H9 (cell line): ENCODE measurements around the gene F5. TPM values are rescaled to one million over a fixed set of nuclear protein-coding genes. Genes with fewer than 3 reads are reported as not detected.

Experiments used
- DNase-seq: peaks from one replicate; pipeline ENCODE4 v3.0.0-alpha.2; 2017
- H2AFZ ChIP-seq: one replicate; pipeline ENCODE4 v1.6.1; 2013; ENCODE audit warnings: mild to moderate bottlenecking, low read length, control low read depth, moderate library complexity
- H2AK5ac ChIP-seq: 2 replicates; pipeline ENCODE4 v1.6.1; 2013; ENCODE audit warnings: low read length, control low read depth, mixed read lengths; ENCODE audit not compliant: insufficient read length
- H2BK120ac ChIP-seq: one replicate; pipeline ENCODE4 v1.6.1; 2013; ENCODE audit warnings: low read depth, mild to moderate bottlenecking, low read length, control low read depth, inconsistent platforms; ENCODE audit not compliant: poor library complexity, severe bottlenecking
- H2BK12ac ChIP-seq: 2 replicates; pipeline ENCODE4 v1.6.1; 2013; ENCODE audit warnings: low read length, control low read depth, mixed read lengths, low read depth; ENCODE audit not compliant: insufficient read length
- H2BK15ac ChIP-seq: 2 replicates; pipeline ENCODE4 v1.6.1; 2013; ENCODE audit warnings: low read depth, low read length, control low read depth
- H2BK20ac ChIP-seq: one replicate; pipeline ENCODE4 v1.6.1; 2013; ENCODE audit warnings: low read depth, mild to moderate bottlenecking, low read length, control low read depth, inconsistent platforms; ENCODE audit not compliant: poor library complexity, severe bottlenecking
- H2BK5ac ChIP-seq: 2 replicates; pipeline ENCODE4 v1.6.1; 2013; ENCODE audit warnings: low read length, control low read depth, mixed read lengths; ENCODE audit not compliant: insufficient read length
- H3K14ac ChIP-seq: 2 replicates; pipeline ENCODE4 v1.6.1; 2013; ENCODE audit warnings: low read length, control low read depth; ENCODE audit not compliant: insufficient read depth
- H3K18ac ChIP-seq: 2 replicates; pipeline ENCODE4 v1.6.1; 2013; ENCODE audit warnings: low read depth, mild to moderate bottlenecking, mixed read lengths, low read length, control low read depth; ENCODE audit not compliant: insufficient read length
- H3K23ac ChIP-seq: 2 replicates; pipeline ENCODE4 v1.6.1; 2013; ENCODE audit warnings: low read length, control low read depth, mixed read lengths, low read depth; ENCODE audit not compliant: insufficient read length
- H3K23me2 ChIP-seq: 2 replicates; pipeline ENCODE4 v1.6.1; 2013; ENCODE audit warnings: low read depth, mild to moderate bottlenecking, mixed read lengths, low read length, control low read depth; ENCODE audit not compliant: insufficient read length, poor library complexity, severe bottlenecking
- H3K27ac ChIP-seq: 2 replicates; pipeline ENCODE4 v1.5.1; 2013; ENCODE audit warnings: low read length, control low read depth, mixed read lengths, low read depth; ENCODE audit not compliant: insufficient read length
- H3K27me3 ChIP-seq: 2 replicates; pipeline ENCODE4 v1.6.1; 2013; ENCODE audit warnings: low read length, control low read depth, inconsistent platforms; ENCODE audit not compliant: insufficient read depth
- H3K4ac ChIP-seq: 2 replicates; pipeline ENCODE4 v1.6.1; 2013; ENCODE audit warnings: low read depth, mild to moderate bottlenecking, control low read depth, inconsistent platforms, low read length, moderate library complexity
- H3K4me1 ChIP-seq: 2 replicates; pipeline ENCODE4 v1.6.1; 2013; ENCODE audit warnings: low read length, control low read depth, inconsistent platforms; ENCODE audit not compliant: insufficient read depth
- H3K4me2 ChIP-seq: 2 replicates; pipeline ENCODE4 v1.6.1; 2013; ENCODE audit warnings: low read length, control low read depth, mixed read lengths; ENCODE audit not compliant: insufficient read length, insufficient read depth
- H3K56ac ChIP-seq: 2 replicates; pipeline ENCODE4 v1.6.1; 2013; ENCODE audit warnings: low read depth, mild to moderate bottlenecking, mixed read lengths, low read length, control low read depth; ENCODE audit not compliant: insufficient read length
- H3K79me1 ChIP-seq: 2 replicates; pipeline ENCODE4 v1.6.1; 2013; ENCODE audit warnings: low read depth, mild to moderate bottlenecking, moderate library complexity, low read length, control low read depth, inconsistent platforms; ENCODE audit not compliant: insufficient read depth, poor library complexity, severe bottlenecking
- H3K79me2 ChIP-seq: 2 replicates; pipeline ENCODE4 v1.6.1; 2013; ENCODE audit warnings: low read length, control low read depth, inconsistent platforms; ENCODE audit not compliant: insufficient read depth
- H3K9ac ChIP-seq: 2 replicates; pipeline ENCODE4 v1.6.1; 2013; ENCODE audit warnings: low read length, control low read depth, mixed read lengths; ENCODE audit not compliant: insufficient read length; ENCODE audit errors: extremely low read depth
- H3K9me3 ChIP-seq: one replicate; pipeline ENCODE4 v1.6.1; 2013; ENCODE audit warnings: low read depth, low read length, inconsistent platforms; ENCODE audit not compliant: control insufficient read depth
- H3T11ph ChIP-seq: one replicate; pipeline ENCODE4 v1.6.1; 2013; ENCODE audit warnings: mild to moderate bottlenecking, low read length, control low read depth, inconsistent platforms
- H4K20me1 ChIP-seq: one replicate; pipeline ENCODE4 v1.6.1; 2013; ENCODE audit not compliant: control insufficient read depth, insufficient read length, insufficient read depth
- H4K5ac ChIP-seq: 2 replicates; pipeline ENCODE4 v1.6.1; 2013; ENCODE audit warnings: low read depth, mild to moderate bottlenecking, mixed read lengths, low read length, control low read depth; ENCODE audit not compliant: insufficient read length
- H4K8ac ChIP-seq: replicated peaks from 2 replicates; pipeline ENCODE4 v1.6.1; 2013; ENCODE audit warnings: low read length, control low read depth, mixed read lengths, low read depth; ENCODE audit not compliant: insufficient read length
- H4K91ac ChIP-seq: 2 replicates; pipeline ENCODE4 v1.6.1; 2013; ENCODE audit warnings: low read depth, mild to moderate bottlenecking, moderate library complexity, mixed read lengths, low read length, control low read depth; ENCODE audit not compliant: insufficient read length
- H3K27ac Mint-ChIP-seq, 3 experiments: 2 replicates in 2 of 3; 3 replicates in 1 of 3; pipeline ENCODE4 v1.8.0; 2020 to 2021; ENCODE audit warnings: mixed read lengths in 3 of 3, mild to moderate bottlenecking in 1 of 3, moderate library complexity in 1 of 3
- H3K27me3 Mint-ChIP-seq: 2 replicates; pipeline ENCODE4 v1.8.0; 2021; ENCODE audit warnings: low read depth, mild to moderate bottlenecking, moderate library complexity, mixed read lengths
- H3K36me3 Mint-ChIP-seq, 3 experiments: 2 replicates in 2 of 3; 3 replicates in 1 of 3; pipeline ENCODE4 v1.8.0; 2020 to 2021; ENCODE audit warnings: low read depth in 3 of 3, mixed read lengths in 3 of 3; ENCODE audit not compliant: insufficient read depth in 1 of 3
- H3K4me1 Mint-ChIP-seq, 2 experiments: 2 replicates each; pipeline ENCODE4 v1.8.0; 2020; ENCODE audit warnings: mixed read lengths in 2 of 2
- H3K4me3 Mint-ChIP-seq, 2 experiments: 2 replicates in 1 of 2; 3 replicates in 1 of 2; pipeline ENCODE4 v1.8.0; 2020 to 2021; ENCODE audit warnings: mild to moderate bottlenecking in 2 of 2, mixed read lengths in 2 of 2, moderate library complexity in 1 of 2
- H3K9me3 Mint-ChIP-seq, 2 experiments: 2 replicates in 1 of 2; 3 replicates in 1 of 2; pipeline ENCODE4 v1.8.0; 2020; ENCODE audit warnings: mild to moderate bottlenecking in 2 of 2, mixed read lengths in 2 of 2, moderate library complexity in 1 of 2
- WGBS: extraction: QIAGEN DNeasy Blood & Tissue Kit; methylation state at CpG from one replicate; pipeline ENCODE4 v1.1.7; 2013; ENCODE audit warnings: missing lambda C conversion rate, low lambda C conversion rate, mixed read lengths; ENCODE audit not compliant: insufficient read length; ENCODE audit errors: extremely low coverage; 5-methylcytosine and 5-hydroxymethylcytosine counted together
- total RNA-seq: library from RNA; stranded (reverse); gene quantifications from 2 replicates; pipeline ENCODE4 v1.2.1, GENCODE V29; 2021
- TF ChIP-seq, protein P1 (sequence below): fragments of 200-600 bp; sonication (generic); conservative IDR thresholded peaks from 3 replicates; pipeline ENCODE4 v1.8.0; 2021; ENCODE audit warnings: antibody characterized with exemption, mild to moderate bottlenecking

Gene F5
- total RNA-seq, 1 experiment from 2014 or later: 0.04 TPM

DNA sequence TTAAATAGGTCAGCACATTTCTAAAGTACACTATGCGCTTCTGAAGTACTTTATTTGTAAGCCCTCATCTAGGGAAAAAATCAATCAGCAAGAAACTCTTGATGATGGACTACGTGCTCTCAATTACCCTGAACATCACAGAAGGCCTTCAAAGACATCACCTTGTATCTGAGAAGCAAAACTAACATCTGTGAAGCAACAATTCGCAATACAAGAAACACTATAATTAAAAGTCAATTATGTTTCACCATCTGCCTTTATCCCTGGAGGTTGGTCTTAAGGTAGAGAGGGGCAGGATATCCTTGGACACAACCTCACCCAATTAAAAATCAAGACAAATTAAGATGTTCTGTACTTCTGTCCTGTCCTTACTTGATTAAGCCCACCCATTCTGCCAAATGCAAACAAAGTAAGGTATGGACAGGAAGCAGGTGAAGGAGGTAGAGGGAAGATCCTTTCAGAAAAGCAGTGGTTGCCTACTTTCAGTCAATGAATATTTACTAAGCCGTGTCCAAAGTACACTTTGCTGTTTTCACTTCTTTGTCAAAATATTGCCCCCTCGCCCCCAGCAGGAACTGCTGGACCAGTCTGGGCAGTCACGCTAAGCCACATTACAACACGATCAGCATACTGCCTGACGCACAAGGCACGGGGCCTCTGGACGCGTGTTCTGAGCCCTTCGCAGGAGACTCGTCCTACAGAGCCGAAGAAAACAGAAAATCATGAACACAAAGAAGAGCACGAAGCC is 101.4 kb downstream of the F5 start:
- Mint-ChIP-seq H3K27ac (peak overlapping the region; percentile 93 to 98 (median 95)), H3K27me3 (no peaks in the 10 kb centered on the region), H3K4me1 (peaks cover 68 to 69% of the 10 kb centered on the region in 2 experiments), H3K36me3 (no peaks in the 10 kb centered on the region; a peak in 1 of 7 replicates), H3K9me3 (no peaks in the 10 kb centered on the region; a peak in 1 of 5 replicates), H3K4me3 (peak overlapping the region; percentile 85 to 97)
- Histone ChIP-seq H3K4ac (no peak overlapping the region), H3K4me1 (peaks cover 13% of the 10 kb centered on the region), H3T11ph (no peak overlapping the region), H4K5ac (peak overlapping the region; percentile 3), H3K27me3 (no peaks in the 10 kb centered on the region), H3K14ac (peak overlapping the region; percentile 96; the same call in 1 of the 2 replicates), H2AK5ac (no peak overlapping the region), H4K91ac (no peak overlapping the region), H2BK120ac (no peak overlapping the region), H2BK15ac (no peak overlapping the region), H3K9me3 (no peaks in the 10 kb centered on the region), H3K79me1 (peaks cover 4% of the 10 kb centered on the region), H3K23ac (peak overlapping the region; percentile 10), H3K56ac (peak overlapping the region; percentile 9), H2BK20ac (no peak overlapping the region), H4K20me1 (no peaks in the 10 kb centered on the region), H3K9ac (peak overlapping the region; percentile 91), H2AFZ (no peak overlapping the region), H2BK12ac (no peak overlapping the region), H2BK5ac (no peak overlapping the region), H3K23me2 (peaks cover 15% of the 10 kb centered on the region), H4K8ac (no peak overlapping the region), H3K27ac (peak overlapping the region; percentile 3), H3K18ac (peak overlapping the region; percentile 91), H3K79me2 (peaks cover 24% of the 10 kb centered on the region; the same call in 1 of the 2 replicates), H3K4me2 (peak overlapping the region; percentile 95)
- TF ChIP-seq, protein P1, sequence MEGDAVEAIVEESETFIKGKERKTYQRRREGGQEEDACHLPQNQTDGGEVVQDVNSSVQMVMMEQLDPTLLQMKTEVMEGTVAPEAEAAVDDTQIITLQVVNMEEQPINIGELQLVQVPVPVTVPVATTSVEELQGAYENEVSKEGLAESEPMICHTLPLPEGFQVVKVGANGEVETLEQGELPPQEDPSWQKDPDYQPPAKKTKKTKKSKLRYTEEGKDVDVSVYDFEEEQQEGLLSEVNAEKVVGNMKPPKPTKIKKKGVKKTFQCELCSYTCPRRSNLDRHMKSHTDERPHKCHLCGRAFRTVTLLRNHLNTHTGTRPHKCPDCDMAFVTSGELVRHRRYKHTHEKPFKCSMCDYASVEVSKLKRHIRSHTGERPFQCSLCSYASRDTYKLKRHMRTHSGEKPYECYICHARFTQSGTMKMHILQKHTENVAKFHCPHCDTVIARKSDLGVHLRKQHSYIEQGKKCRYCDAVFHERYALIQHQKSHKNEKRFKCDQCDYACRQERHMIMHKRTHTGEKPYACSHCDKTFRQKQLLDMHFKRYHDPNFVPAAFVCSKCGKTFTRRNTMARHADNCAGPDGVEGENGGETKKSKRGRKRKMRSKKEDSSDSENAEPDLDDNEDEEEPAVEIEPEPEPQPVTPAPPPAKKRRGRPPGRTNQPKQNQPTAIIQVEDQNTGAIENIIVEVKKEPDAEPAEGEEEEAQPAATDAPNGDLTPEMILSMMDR: no peak
- WGBS: no CpG with 5 or more reads among the region's 15 CpGs
- no peak for DNase-seq
